GM12864 (cell line): Measurements from ENCODE around the gene NTN1.

Experiments used
- DNase-seq: peaks from one replicate; pipeline ENCODE4 v3.0.0-alpha.2; 2011; ENCODE audit warnings: low read depth
- H3K4me3 ChIP-seq: 2 replicates; pipeline ENCODE4 v1.5.1; 2011; ENCODE audit warnings: mild to moderate bottlenecking, low read depth, low read length, control low read depth
- TF ChIP-seq, protein P1 (sequence below): IDR thresholded peaks from 2 replicates; pipeline ENCODE4 v1.5.1; 2011; ENCODE audit warnings: low read depth, mild to moderate bottlenecking, moderate library complexity, low read length, control low read depth, inconsistent platforms; ENCODE audit errors: missing control alignments

The NTN1 gene

DNA sequence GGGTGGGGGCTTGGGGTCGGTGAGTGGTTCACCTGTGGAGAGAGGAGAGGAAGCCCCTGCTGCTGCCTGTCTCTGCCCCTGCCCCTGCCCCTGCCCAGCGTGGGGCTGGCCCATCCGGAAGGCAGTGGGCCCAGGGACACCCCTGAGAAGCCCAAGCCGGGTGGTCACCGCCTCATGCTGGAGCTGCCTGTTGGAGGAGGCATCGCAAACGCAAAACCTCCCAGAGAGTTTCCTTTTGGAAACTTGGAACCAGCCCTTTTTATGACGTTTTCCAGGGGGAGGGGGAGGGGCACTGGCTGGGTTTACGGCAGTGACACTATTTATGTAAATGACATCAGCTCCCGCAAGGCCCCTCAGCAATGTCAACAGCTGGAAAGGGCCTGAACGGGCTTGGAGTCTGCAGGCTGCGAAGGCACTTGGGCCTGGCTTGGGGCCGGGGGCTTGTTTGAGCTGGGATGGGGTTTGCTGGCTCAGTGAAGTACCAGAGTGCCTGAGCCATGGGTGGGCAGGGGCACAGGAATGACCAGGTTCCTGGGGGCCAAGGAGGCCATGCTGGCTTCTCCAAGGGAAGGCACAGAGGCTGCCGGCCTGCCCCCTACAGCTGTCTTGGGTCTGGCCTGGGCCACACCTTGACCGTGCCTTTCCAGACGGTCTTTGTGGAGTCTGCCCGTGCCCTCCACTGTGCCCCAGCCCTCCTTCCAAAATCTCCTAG, 219.5 kb downstream of the NTN1 start:
- DNase-seq, result no peak
- H3K4me3 ChIP-seq, result no peak overlapping the region
- TF ChIP-seq, protein P1, sequence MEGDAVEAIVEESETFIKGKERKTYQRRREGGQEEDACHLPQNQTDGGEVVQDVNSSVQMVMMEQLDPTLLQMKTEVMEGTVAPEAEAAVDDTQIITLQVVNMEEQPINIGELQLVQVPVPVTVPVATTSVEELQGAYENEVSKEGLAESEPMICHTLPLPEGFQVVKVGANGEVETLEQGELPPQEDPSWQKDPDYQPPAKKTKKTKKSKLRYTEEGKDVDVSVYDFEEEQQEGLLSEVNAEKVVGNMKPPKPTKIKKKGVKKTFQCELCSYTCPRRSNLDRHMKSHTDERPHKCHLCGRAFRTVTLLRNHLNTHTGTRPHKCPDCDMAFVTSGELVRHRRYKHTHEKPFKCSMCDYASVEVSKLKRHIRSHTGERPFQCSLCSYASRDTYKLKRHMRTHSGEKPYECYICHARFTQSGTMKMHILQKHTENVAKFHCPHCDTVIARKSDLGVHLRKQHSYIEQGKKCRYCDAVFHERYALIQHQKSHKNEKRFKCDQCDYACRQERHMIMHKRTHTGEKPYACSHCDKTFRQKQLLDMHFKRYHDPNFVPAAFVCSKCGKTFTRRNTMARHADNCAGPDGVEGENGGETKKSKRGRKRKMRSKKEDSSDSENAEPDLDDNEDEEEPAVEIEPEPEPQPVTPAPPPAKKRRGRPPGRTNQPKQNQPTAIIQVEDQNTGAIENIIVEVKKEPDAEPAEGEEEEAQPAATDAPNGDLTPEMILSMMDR, result no peak

DNA sequence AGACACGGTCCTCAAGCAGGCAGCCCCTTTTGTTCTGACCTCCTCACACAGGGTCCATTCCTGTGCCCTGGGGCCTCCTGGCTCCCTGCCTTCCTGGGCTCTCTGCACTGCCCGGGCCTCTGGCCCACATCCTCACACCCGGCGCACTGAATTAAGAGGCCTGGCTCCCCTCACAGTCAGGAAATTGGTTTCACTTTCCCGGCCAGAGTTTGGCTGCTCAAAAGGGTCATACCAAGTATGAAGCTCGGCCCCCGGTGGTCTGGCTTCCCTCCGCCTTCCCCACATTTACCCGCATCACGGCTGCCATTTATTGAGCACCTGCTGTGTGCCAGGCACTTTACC, 220.0 kb downstream of the NTN1 start:
- H3K4me3 ChIP-seq, result no peak overlapping the region
- DNase-seq, result no peak
- TF ChIP-seq, protein P1, result no peak

DNA sequence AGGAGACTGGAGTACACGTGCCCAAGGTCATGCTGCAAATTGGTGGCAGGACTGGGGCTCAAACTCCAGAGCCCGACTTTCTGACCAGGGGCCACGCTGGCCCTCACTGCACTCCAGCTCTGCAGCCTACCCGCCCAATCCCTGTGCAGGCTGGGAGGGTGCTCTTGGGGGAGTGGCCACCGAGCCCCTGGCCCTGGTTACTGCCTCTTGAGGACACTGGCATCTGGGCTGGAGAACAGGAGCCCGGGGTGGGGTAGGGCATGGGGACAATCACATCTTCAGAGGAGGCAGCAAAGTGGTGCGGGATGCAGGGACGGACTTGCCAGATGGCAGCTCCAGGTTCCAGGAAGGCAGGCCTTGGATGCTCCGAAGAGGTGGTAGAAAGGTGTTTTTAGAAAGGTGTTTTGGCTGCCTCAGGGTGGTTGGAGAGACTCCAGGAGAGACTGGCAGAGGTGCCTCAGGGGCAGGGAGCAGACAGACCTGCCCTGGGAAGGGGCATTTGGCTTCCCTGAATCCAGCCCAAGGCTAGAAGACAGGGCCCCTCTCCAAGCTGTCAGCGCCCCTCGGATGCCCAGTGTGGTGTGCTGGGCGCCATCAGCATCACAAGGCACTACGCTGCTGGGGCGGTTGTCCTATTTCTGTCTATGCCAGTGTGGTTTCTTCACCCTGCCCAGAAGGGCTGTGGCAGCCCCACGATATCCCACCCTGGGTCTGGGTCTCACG, 220.6 kb downstream of the NTN1 start:
- DNase-seq, result no peak
- no peak overlapping the region for H3K4me3 ChIP-seq
- TF ChIP-seq, protein P1, result no peak

DNA sequence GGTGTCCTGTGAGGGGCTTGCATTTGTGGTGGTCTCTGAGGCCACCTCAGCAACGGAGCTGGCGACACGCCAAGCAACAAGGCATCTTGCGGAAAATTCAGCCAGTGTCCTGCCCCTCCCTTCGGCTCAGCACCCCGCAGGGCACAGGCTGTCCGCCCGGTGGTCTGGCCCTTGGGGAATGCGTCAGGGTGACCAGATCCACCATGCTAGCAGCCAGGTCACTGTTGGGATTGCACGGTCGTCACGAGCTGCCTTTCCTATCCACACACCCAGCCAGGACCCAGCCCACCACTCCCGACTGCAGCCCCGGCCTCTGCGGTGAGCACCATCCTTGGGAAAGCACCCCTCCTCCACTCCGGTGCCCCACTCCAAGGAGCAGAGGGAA, 221.2 kb downstream of the NTN1 start:
- TF ChIP-seq, protein P1, result no peak
- DNase-seq, result no peak
- H3K4me3 ChIP-seq, result no peak overlapping the region

DNA sequence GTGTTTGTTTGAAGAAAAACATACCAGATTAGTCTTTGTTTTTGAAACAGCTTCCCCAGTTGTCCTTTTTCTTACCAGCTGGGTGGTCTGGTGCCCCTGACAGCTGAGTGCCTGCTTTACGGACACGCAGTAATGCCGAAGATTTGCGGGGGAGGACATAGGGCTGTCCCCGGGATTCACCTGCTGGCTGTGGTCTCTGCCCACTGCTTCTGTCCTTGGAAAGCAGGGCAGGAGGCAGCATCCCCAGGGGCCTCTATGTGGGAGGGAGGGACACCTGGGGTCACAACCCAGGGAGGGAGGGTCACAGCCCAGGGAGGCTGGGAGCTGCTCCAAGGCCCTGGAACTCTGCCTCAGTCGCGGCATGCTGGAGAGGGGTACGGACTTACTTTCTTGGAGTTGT, 221.7 kb downstream of the NTN1 start:
- no peak for DNase-seq
- TF ChIP-seq, protein P1, result no peak

DNA sequence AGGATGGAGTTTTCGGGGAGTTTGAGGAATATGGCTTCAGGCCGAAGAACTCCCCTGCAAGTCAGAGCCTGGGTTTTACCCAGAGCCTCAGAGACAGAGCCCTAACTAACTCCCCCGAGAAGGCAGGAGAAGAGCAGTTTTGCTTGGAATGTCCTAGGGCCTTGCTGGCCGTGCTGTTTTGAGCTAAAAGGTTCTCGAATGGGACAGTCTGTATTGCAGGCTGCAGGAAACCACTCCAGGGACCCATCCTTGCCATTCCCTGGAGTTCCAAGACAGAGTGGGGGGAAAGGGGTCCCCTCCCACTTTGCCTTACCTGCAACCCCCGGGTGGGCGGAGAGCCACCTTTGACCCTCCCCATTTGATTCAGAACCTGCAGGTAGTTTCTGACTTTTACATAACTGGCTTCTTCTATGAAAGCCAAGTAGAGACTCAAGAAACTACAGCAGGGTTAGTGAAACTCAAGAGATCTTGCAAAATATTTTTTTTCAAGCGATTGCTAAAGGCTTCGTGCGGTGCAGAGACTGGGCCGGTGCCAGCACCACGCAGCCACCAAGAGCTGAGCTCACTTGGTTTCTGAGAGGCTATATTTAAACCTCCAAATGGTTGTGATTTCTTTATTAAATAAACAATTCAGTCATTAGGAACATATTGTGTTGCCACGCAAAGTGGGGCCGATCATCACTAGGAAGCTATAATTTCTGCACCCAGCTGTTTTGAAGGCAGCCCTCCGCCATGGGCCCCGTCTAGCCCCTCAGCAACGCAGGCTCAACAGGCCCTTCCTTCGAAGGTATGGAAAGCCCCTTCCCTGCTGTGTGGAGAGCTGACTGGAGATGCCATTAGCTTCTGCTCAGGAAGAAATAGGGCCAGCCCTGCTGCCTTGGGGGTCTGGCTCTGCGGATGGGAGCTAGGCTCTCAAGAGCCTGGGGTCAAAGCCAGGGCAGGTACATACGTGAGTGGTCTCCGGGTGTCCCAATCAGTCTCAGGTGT, 223.0 kb downstream of the NTN1 start:
- no peak overlapping the region for H3K4me3 ChIP-seq
- TF ChIP-seq, protein P1, result no peak
- no peak for DNase-seq

More for the DNA sequence above, 221.7 kb downstream of the NTN1 start:
- H3K4me3 ChIP-seq, result no peak overlapping the region
